ENCODE data around the gene ZBTB18. TPM values are rescaled to one million over a fixed set of nuclear protein-coding genes. Genes with fewer than 3 reads are reported as not detected.
"Not testable (repeated sequence)": the region's sequence is repeated elsewhere in the genome, so short reads cannot be mapped to it uniquely, and the experiment has no call there.

Gene ZBTB18
- total and polyA plus RNA-seq, 4 donors, result 27.6 to 49.7 (median 33.9) TPM

DNA sequence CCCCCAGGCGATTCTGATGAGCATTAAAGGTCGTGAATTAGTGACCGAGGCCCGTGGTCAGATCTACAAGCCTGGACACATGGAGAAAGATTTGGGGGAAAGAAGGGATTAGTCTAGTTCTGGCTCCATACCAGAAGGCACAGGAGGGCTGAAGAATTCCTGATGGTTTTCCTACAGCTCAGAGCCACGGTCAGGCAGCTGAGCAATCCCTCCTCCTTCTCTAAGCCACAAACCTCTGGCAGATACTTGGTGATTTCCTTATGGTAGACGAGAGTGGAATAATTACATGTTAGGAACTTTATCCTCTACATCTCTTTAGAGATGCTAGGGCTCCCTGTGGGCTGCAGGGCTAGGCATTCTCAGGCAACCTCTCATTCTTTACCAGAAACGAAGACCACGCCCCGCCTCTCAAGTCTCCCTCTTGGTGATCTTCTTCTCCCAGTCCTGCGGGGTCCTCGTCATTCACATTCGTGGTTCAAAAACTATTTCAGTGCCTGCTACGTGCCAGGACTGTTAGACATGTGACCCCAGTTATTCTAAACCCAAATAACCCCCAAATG is 20.5 kb upstream of the ZBTB18 start:
- no peak for DNase-seq (ENCODE audit: low read depth in 4 of 6, low spot score in 6 of 6)
- H3K9me3 ChIP-seq (ENCODE audit: control insufficient read depth, insufficient read depth, low read length), result no peaks in the 10 kb centered on the region
- no peaks in the 10 kb centered on the region for H3K4me1 ChIP-seq (ENCODE audit: control insufficient read depth, insufficient read depth, low read length)
- H3K27ac ChIP-seq (ENCODE audit: low read depth, low read length), result no peak overlapping the region
- H3K27me3 ChIP-seq (ENCODE audit: control insufficient read depth, insufficient read depth, low read length), result no peaks in the 10 kb centered on the region
- WGBS (ENCODE audit: insufficient coverage), result 85% methylated on average over 11 of the region's 13 CpGs
- H3K4me3 ChIP-seq (ENCODE audit: low read depth, low read length), result no peak overlapping the region
- no peaks in the 10 kb centered on the region for H3K36me3 ChIP-seq (ENCODE audit: control insufficient read depth, insufficient read depth, low read length)

DNA sequence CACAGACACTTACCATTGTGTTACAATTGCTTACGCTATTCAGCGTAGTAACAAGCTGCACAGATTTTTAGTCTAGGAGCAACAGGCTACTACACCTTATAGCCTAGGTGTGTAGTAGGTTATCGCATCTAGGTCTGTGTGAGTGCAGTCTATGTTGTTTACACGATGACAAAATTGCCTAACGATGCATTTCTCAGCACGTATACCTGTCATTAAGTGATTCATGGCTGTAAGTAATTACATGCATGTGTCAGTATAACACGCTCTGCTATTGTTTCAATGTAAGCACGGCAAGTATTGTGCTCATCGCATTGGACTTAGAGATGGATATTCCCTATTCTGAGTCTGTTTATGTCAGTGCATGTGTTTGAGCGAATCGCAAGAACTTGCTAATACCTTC is 15.7 kb upstream of the ZBTB18 start:
- DNase-seq (ENCODE audit: low read depth in 4 of 6, low spot score in 6 of 6), result no peak
- 90% methylated on average over 3 of the region's 11 CpGs for WGBS (ENCODE audit: insufficient coverage)
- Histone ChIP-seq H3K27ac (ENCODE audit: low read depth, low read length) (no peak overlapping the region), H3K27me3 (ENCODE audit: control insufficient read depth, insufficient read depth, low read length) (no peaks in the 10 kb centered on the region), H3K4me3 (ENCODE audit: low read depth, low read length) (no peak overlapping the region), H3K36me3 (ENCODE audit: control insufficient read depth, insufficient read depth, low read length) (no peaks in the 10 kb centered on the region), H3K4me1 (ENCODE audit: control insufficient read depth, insufficient read depth, low read length) (no peaks in the 10 kb centered on the region), H3K9me3 (ENCODE audit: control insufficient read depth, insufficient read depth, low read length) (no peaks in the 10 kb centered on the region)

DNA sequence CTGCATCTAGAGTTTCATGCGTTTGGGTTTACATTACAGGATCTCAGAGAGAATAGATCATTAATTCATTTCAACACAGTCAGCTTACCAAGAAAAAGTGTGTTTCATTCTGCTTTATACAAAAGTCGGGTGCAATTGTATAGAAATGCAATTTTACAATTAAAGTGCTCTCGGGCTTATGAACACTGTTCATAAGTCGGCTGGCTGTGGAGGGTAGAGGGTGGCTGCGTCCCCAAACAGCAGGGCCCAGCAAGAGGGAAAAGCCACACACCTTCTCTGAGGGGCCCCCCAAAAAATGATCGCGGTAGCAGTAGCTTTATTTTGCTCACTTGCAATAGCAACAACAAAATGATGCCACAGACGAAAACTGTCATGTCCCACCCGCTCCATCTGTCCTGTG is 13.8 kb upstream of the ZBTB18 start:
- H3K9me3 ChIP-seq (ENCODE audit: control insufficient read depth, insufficient read depth, low read length), result no peaks in the 10 kb centered on the region
- no peaks in the 10 kb centered on the region for H3K4me1 ChIP-seq (ENCODE audit: control insufficient read depth, insufficient read depth, low read length)
- no peaks in the 10 kb centered on the region for H3K36me3 ChIP-seq (ENCODE audit: control insufficient read depth, insufficient read depth, low read length)
- no peak overlapping the region for H3K4me3 ChIP-seq (ENCODE audit: low read depth, low read length)
- 84% methylated on average over 4 of the region's 9 CpGs for WGBS (ENCODE audit: insufficient coverage)
- no peaks in the 10 kb centered on the region for H3K27me3 ChIP-seq (ENCODE audit: control insufficient read depth, insufficient read depth, low read length)
- peak in 1 of 6 donors; percentile 49 for DNase-seq (ENCODE audit: low read depth in 4 of 6, low spot score in 6 of 6)
- no peak overlapping the region for H3K27ac ChIP-seq (ENCODE audit: low read depth, low read length)

DNA sequence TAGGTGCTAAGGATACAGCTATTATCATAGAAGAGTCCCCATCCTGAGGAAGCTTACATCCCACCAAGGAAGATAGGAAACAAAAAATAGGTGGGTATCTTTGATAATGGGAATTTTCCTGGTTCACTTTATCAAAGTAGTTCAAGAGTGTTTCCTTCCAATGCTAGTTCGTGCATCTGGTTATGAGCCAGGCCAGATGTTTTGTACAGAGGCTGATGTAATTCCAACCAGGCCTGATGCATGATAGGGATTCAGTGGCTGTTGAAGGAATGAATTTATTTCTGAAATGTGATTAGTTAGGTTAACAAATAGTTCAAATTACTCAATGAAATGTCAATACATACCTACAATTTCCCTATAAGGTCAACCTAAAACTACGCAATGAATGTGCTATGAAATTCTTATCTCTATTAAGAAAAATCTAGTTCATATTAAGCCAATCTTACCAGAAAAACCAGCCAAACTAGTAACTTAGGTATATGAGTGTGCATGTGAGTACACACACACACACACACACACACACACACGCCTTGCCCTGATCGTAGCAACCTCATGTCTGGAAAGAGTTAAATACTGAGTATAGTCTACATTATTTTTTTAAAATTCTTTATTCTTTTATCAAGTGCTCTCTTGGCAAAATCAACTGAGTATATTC is 9.5 kb upstream of the ZBTB18 start:
- 100% methylated on average over 1 of the region's 4 CpGs for WGBS (ENCODE audit: insufficient coverage)
- Histone ChIP-seq H3K4me3 (ENCODE audit: low read depth, low read length) (no peak overlapping the region), H3K9me3 (ENCODE audit: control insufficient read depth, insufficient read depth, low read length) (no peaks in the 10 kb centered on the region), H3K36me3 (ENCODE audit: control insufficient read depth, insufficient read depth, low read length) (no peaks in the 10 kb centered on the region), H3K4me1 (ENCODE audit: control insufficient read depth, insufficient read depth, low read length) (no peaks in the 10 kb centered on the region), H3K27me3 (ENCODE audit: control insufficient read depth, insufficient read depth, low read length) (no peaks in the 10 kb centered on the region), H3K27ac (ENCODE audit: low read depth, low read length) (no peak overlapping the region)
- DNase-seq (ENCODE audit: low read depth in 4 of 6, low spot score in 6 of 6), result no peak

DNA sequence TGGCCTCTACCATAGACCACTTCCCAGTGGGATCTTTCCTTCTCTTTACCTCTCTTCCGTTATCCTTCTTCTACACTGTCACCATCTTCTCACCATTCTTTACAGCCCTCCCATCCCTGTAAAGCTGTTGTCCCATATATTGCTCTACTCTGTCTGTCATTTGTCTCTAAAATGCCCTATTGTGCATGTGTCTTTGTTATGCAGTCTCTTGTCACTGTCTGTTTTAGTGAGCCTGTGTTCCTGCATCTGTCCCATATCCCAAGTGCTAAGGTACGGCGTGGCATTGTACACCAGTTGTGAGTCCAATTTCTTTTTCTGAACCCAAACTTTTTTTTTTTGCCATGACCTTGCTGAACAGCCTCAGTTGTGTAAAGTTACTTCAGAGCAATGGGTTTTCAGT is 8.8 kb upstream of the ZBTB18 start:
- WGBS (ENCODE audit: insufficient coverage), result 93% methylated on average over 3 of the region's 3 CpGs
- no peaks in the 10 kb centered on the region for H3K36me3 ChIP-seq (ENCODE audit: control insufficient read depth, insufficient read depth, low read length)
- DNase-seq (ENCODE audit: low read depth in 4 of 6, low spot score in 6 of 6), result no peak

DNA sequence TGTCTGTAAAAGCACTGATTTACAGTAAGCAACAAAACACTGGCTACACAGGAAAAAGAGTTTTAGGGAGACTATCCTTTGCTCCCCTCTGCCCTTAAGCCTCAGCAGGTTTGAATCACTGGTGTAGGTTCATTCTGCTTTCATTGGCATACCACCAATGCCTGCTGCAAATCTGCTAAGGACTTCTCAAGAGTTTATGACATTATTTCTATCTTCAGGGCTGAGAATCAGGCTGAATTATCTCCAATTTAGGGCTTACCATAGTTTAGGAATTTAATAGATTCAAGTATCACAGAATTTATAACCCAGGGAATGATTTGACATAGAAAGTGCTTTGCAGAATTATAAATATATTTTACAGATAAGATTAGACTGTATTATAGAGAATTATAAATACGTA is 6.7 kb upstream of the ZBTB18 start:
- no peak for DNase-seq (ENCODE audit: low read depth in 4 of 6, low spot score in 6 of 6)
- Histone ChIP-seq H3K36me3 (ENCODE audit: control insufficient read depth, insufficient read depth, low read length) (no peaks in the 10 kb centered on the region), H3K4me1 (ENCODE audit: control insufficient read depth, insufficient read depth, low read length) (peaks cover under 1% of the 10 kb centered on the region), H3K9me3 (ENCODE audit: control insufficient read depth, insufficient read depth, low read length) (no peaks in the 10 kb centered on the region), H3K27ac (ENCODE audit: low read depth, low read length) (no peak overlapping the region), H3K27me3 (ENCODE audit: control insufficient read depth, insufficient read depth, low read length) (no peaks in the 10 kb centered on the region), H3K4me3 (ENCODE audit: low read depth, low read length) (no peak overlapping the region)
- whole genome bisulfite sequencing (ENCODE audit: insufficient coverage), result no CpG with 5 or more reads among the region's 1 CpG

More for the DNA sequence above, 8.8 kb upstream of the ZBTB18 start:
- Histone ChIP-seq H3K4me3 (ENCODE audit: low read depth, low read length) (no peak overlapping the region), H3K27ac (ENCODE audit: low read depth, low read length) (no peak overlapping the region), H3K9me3 (ENCODE audit: control insufficient read depth, insufficient read depth, low read length) (no peaks in the 10 kb centered on the region), H3K4me1 (ENCODE audit: control insufficient read depth, insufficient read depth, low read length) (no peaks in the 10 kb centered on the region), H3K27me3 (ENCODE audit: control insufficient read depth, insufficient read depth, low read length) (no peaks in the 10 kb centered on the region)

DNA sequence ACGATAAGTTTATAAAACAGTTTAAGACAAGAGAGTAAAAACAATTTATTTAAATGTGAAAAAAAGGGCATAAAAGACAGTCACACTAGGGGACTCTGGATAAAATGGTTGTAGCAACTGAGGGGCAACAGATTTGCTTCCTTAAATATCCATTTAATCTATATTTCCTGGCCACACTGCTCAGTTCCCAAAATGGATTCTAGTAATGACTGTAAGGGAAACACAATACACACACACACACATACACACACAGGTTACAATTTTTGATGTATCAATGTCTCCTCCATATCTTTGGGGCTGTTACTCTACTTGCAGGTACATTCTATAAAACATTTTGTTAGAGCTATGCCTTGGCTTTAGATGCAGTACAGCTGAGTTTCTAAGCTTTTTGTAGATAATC is 4.8 kb upstream of the ZBTB18 start:
- DNase-seq (ENCODE audit: low read depth in 4 of 6, low spot score in 6 of 6); H3K4me1 ChIP-seq (ENCODE audit: control insufficient read depth, insufficient read depth, low read length); H3K27ac ChIP-seq (ENCODE audit: low read depth, low read length); H3K27me3 ChIP-seq (ENCODE audit: control insufficient read depth, insufficient read depth, low read length); H3K36me3 ChIP-seq (ENCODE audit: control insufficient read depth, insufficient read depth, low read length); H3K9me3 ChIP-seq (ENCODE audit: control insufficient read depth, insufficient read depth, low read length); H3K4me3 ChIP-seq (ENCODE audit: low read depth, low read length): not testable (repeated sequence)
- no CpG with 5 or more reads among the region's 1 CpG for WGBS (ENCODE audit: insufficient coverage)

DNA sequence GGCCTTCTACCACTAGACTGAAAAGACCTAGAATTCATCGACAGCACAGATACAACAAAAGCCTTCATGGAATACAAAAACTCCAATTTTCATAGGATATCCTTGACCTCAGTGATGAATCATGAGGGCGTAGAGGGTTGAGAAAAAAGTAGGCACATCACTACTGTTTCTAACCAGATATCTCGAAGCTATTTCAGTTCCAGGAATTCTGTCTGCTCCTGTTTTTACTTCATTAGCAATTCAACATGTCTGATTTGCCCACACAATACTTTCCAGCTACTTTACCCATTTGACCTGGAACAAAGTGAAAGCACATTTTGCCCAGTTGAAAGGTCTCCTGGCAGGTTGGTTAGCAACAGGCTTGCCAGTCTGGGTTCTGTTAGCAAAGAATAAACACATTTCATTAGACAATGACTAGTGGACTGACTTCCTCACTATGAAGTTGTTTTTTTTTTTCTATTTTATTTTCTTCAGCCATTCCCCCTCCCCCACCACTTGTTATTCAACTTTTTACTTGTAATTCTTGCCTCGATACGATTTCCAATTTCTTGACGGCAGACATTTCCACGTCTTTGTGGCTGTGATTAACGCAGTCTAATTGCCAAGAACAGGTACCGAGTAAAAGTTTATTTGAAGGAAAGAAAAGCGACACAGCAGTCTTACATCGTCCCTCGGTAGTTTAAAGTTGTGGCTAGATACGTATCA is 4.0 kb upstream of the ZBTB18 start:
- Histone ChIP-seq H3K27me3 (ENCODE audit: control insufficient read depth, insufficient read depth, low read length) (no peaks in the 10 kb centered on the region), H3K4me1 (ENCODE audit: control insufficient read depth, insufficient read depth, low read length) (peaks cover 8% of the 10 kb centered on the region), H3K9me3 (ENCODE audit: control insufficient read depth, insufficient read depth, low read length) (no peaks in the 10 kb centered on the region), H3K36me3 (ENCODE audit: control insufficient read depth, insufficient read depth, low read length) (no peaks in the 10 kb centered on the region), H3K27ac (ENCODE audit: low read depth, low read length) (peak overlapping the region; percentile 97), H3K4me3 (ENCODE audit: low read depth, low read length) (peak overlapping the region; percentile 89)
- WGBS (ENCODE audit: insufficient coverage), result 0% methylated on average over 7 of the region's 13 CpGs
- peak in 3 of 6 donors; percentile 39 to 75 (median 71) for DNase-seq (ENCODE audit: low read depth in 4 of 6, low spot score in 6 of 6)

DNA sequence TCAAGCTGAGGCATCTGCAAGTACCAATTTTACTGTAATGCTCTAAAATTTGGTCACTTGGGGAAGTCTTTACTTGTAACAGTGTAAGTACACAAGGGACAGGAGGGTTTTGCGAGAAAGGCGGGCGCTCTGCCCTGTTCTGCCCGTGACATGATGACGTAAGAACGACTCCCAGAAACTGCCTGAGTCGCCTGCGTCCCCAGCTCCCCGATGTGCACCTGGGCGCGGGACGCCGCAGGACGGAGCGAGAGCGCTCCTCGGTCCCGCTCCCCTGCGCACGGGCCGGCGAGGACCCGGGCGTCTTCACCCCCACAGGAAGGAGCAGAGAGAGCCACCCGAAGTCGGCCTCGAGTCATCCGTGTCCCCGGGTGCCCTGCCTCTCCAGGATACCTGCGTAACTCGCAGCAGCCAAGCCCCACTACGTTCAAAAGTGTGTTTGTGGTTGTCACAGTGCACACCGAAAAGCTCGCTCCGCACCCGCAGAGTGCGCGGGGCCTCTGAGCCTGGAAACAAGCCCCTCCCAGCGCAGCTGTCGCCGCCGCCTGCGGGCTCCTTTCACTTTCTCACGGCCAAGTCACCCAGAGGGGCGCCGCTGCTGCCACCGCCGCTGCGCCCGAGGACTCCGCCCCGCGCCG is 3.3 kb upstream of the ZBTB18 start:
- Histone ChIP-seq H3K4me1 (ENCODE audit: control insufficient read depth, insufficient read depth, low read length) (peaks cover 8% of the 10 kb centered on the region), H3K9me3 (ENCODE audit: control insufficient read depth, insufficient read depth, low read length) (no peaks in the 10 kb centered on the region), H3K27me3 (ENCODE audit: control insufficient read depth, insufficient read depth, low read length) (no peaks in the 10 kb centered on the region), H3K36me3 (ENCODE audit: control insufficient read depth, insufficient read depth, low read length) (no peaks in the 10 kb centered on the region), H3K4me3 (ENCODE audit: low read depth, low read length) (peak overlapping the region; percentile 89), H3K27ac (ENCODE audit: low read depth, low read length) (peak overlapping the region; percentile 97)
- peak in 4 of 6 donors; percentile 43 to 83 (median 64) for DNase-seq (ENCODE audit: low read depth in 4 of 6, low spot score in 6 of 6)
- under 1% methylated on average over 54 of the region's 54 CpGs for WGBS (ENCODE audit: insufficient coverage)

Measured in spinal cord (tissue), 10 donors.